ENCODE measurements around the gene TANC1.
A peak's percentile ranks its signal among the peaks of the same experiment; 100 is the strongest.

The TANC1 gene

GRCh38 chr2:159064446-159065301 is 96.2 kb downstream of the TANC1 start:
- no peak overlapping the region for H3K4me3 ChIP-seq (ENCODE audit: control insufficient read depth in 1 of 7, extremely low read depth in 1 of 7, insufficient read depth in 4 of 7, low read depth in 2 of 7, low read length in 6 of 7)
- ChIA-PET CTCF (interaction anchor here (1.4 to 2.5 kb wide), 2 partner anchors 7 to 54 kb away, joined by 5 to 16 read pairs; no protein-coding TSS in a partner anchor), POLR2A (no interaction called here)
- peaks cover 0 to 11% (median 3%) of the 10 kb centered on the region in 4 experiments for H3K4me1 ChIP-seq (ENCODE audit: control extremely low read depth in 1 of 4, control insufficient read depth in 4 of 4, insufficient read depth in 4 of 4, low read length in 3 of 4)
- H3K27ac ChIP-seq (ENCODE audit: insufficient read depth in 1 of 2, low read depth in 1 of 2, low read length in 2 of 2, poor library complexity in 1 of 2, severe bottlenecking in 2 of 2), result no peak overlapping the region
- no peaks in the 10 kb centered on the region for H3K9me3 ChIP-seq (ENCODE audit: control extremely low read depth in 1 of 5, control insufficient read depth in 4 of 5, insufficient read depth in 2 of 5, low read depth in 1 of 5, low read length in 4 of 5)
- no peaks in the 10 kb centered on the region for H3K36me3 ChIP-seq (ENCODE audit: control insufficient read depth in 4 of 4, insufficient read depth in 4 of 4, low read length in 3 of 4)
- peak in 2 of 3 donors; percentile 9 to 14 for DNase-seq
- 100% methylated on average over 2 of the region's 5 CpGs for WGBS (ENCODE audit: insufficient coverage)
- no peaks in the 10 kb centered on the region for H3K27me3 ChIP-seq (replicated peaks in 2 of 5; ENCODE audit: control insufficient read depth in 4 of 5, insufficient read depth in 5 of 5, low read length in 4 of 5)

GRCh38 chr2:159065313-159065712 is 96.9 kb downstream of the TANC1 start:
- no CpG with 5 or more reads among the region's 1 CpG for WGBS (ENCODE audit: insufficient coverage)
- no peaks in the 10 kb centered on the region for H3K36me3 ChIP-seq (ENCODE audit: control insufficient read depth in 4 of 4, insufficient read depth in 4 of 4, low read length in 3 of 4)
- no peak for DNase-seq
- no peaks in the 10 kb centered on the region for H3K9me3 ChIP-seq (ENCODE audit: control extremely low read depth in 1 of 5, control insufficient read depth in 4 of 5, insufficient read depth in 2 of 5, low read depth in 1 of 5, low read length in 4 of 5)
- no peak overlapping the region for H3K4me3 ChIP-seq (ENCODE audit: control insufficient read depth in 1 of 7, extremely low read depth in 1 of 7, insufficient read depth in 4 of 7, low read depth in 2 of 7, low read length in 6 of 7)
- H3K4me1 ChIP-seq (ENCODE audit: control extremely low read depth in 1 of 4, control insufficient read depth in 4 of 4, insufficient read depth in 4 of 4, low read length in 3 of 4), result peaks cover 0 to 11% (median 3%) of the 10 kb centered on the region in 4 experiments
- no peaks in the 10 kb centered on the region for H3K27me3 ChIP-seq (replicated peaks in 2 of 5; ENCODE audit: control insufficient read depth in 4 of 5, insufficient read depth in 5 of 5, low read length in 4 of 5)
- H3K27ac ChIP-seq (ENCODE audit: insufficient read depth in 1 of 2, low read depth in 1 of 2, low read length in 2 of 2, poor library complexity in 1 of 2, severe bottlenecking in 2 of 2), result no peak overlapping the region
- CTCF ChIA-PET, result interaction anchor here (1.4 kb wide), 1 partner anchor 54 kb away, joined by 5 read pairs; no protein-coding TSS in a partner anchor
- POLR2A ChIA-PET, result no interaction called here

- Histone ChIP-seq H3K4me1 (ENCODE audit: control extremely low read depth in 1 of 4, control insufficient read depth in 4 of 4, insufficient read depth in 4 of 4, low read length in 3 of 4) (peaks cover 0 to 11% (median 3%) of the 10 kb centered on the region in 4 experiments), H3K27ac (ENCODE audit: insufficient read depth in 1 of 2, low read depth in 1 of 2, low read length in 2 of 2, poor library complexity in 1 of 2, severe bottlenecking in 2 of 2) (no peak overlapping the region), H3K36me3 (ENCODE audit: control insufficient read depth in 4 of 4, insufficient read depth in 4 of 4, low read length in 3 of 4) (no peaks in the 10 kb centered on the region), H3K27me3 (replicated peaks in 2 of 5; ENCODE audit: control insufficient read depth in 4 of 5, insufficient read depth in 5 of 5, low read length in 4 of 5) (no peaks in the 10 kb centered on the region), H3K4me3 (ENCODE audit: control insufficient read depth in 1 of 7, extremely low read depth in 1 of 7, insufficient read depth in 4 of 7, low read depth in 2 of 7, low read length in 6 of 7) (no peak overlapping the region), H3K9me3 (ENCODE audit: control extremely low read depth in 1 of 5, control insufficient read depth in 4 of 5, insufficient read depth in 2 of 5, low read depth in 1 of 5, low read length in 4 of 5) (no peaks in the 10 kb centered on the region)
- CTCF ChIA-PET, result interaction anchor here (0.6 to 1.4 kb wide), 2 partner anchors 53 to 153 kb away, joined by 3 to 5 read pairs; no protein-coding TSS in a partner anchor
- POLR2A ChIA-PET, result no interaction called here
- DNase-seq, result no peak
- WGBS (ENCODE audit: insufficient coverage), result 100% methylated on average over 3 of the region's 4 CpGs
These were observed 97.5 kb downstream of the TANC1 start for GRCh38 chr2:159065891-159066290.

- CTCF ChIA-PET, result no interaction called here
- no peaks in the 10 kb centered on the region for H3K27me3 ChIP-seq (replicated peaks in 2 of 5; ENCODE audit: control insufficient read depth in 4 of 5, insufficient read depth in 5 of 5, low read length in 4 of 5)
- no peak overlapping the region for H3K27ac ChIP-seq (ENCODE audit: insufficient read depth in 1 of 2, low read depth in 1 of 2, low read length in 2 of 2, poor library complexity in 1 of 2, severe bottlenecking in 2 of 2)
- H3K9me3 ChIP-seq (ENCODE audit: control extremely low read depth in 1 of 5, control insufficient read depth in 4 of 5, insufficient read depth in 2 of 5, low read depth in 1 of 5, low read length in 4 of 5), result no peaks in the 10 kb centered on the region
- H3K4me1 ChIP-seq (ENCODE audit: control extremely low read depth in 1 of 4, control insufficient read depth in 4 of 4, insufficient read depth in 4 of 4, low read length in 3 of 4), result peaks cover 0 to 11% (median 3%) of the 10 kb centered on the region in 4 experiments
- no peak for DNase-seq
- WGBS (ENCODE audit: insufficient coverage), result no CpG with 5 or more reads among the region's 1 CpG
- no peaks in the 10 kb centered on the region for H3K36me3 ChIP-seq (ENCODE audit: control insufficient read depth in 4 of 4, insufficient read depth in 4 of 4, low read length in 3 of 4)
- no peak overlapping the region for H3K4me3 ChIP-seq (ENCODE audit: control insufficient read depth in 1 of 7, extremely low read depth in 1 of 7, insufficient read depth in 4 of 7, low read depth in 2 of 7, low read length in 6 of 7)
- POLR2A ChIA-PET, result no interaction called here
These were observed 98.2 kb downstream of the TANC1 start for GRCh38 chr2:159066541-159067156.

- no peaks in the 10 kb centered on the region for H3K9me3 ChIP-seq (ENCODE audit: control extremely low read depth in 1 of 5, control insufficient read depth in 4 of 5, insufficient read depth in 2 of 5, low read depth in 1 of 5, low read length in 4 of 5)
- ChIA-PET POLR2A (no interaction called here), CTCF (no interaction called here)
- H3K27me3 ChIP-seq (replicated peaks in 2 of 5; ENCODE audit: control insufficient read depth in 4 of 5, insufficient read depth in 5 of 5, low read length in 4 of 5), result no peaks in the 10 kb centered on the region
- H3K4me1 ChIP-seq (ENCODE audit: control extremely low read depth in 1 of 4, control insufficient read depth in 4 of 4, insufficient read depth in 4 of 4, low read length in 3 of 4), result peaks cover 0 to 11% (median 3%) of the 10 kb centered on the region in 4 experiments
- no peak overlapping the region for H3K27ac ChIP-seq (ENCODE audit: insufficient read depth in 1 of 2, low read depth in 1 of 2, low read length in 2 of 2, poor library complexity in 1 of 2, severe bottlenecking in 2 of 2)
- no peak for DNase-seq
- WGBS (ENCODE audit: insufficient coverage), result no CpG with 5 or more reads among the region's 1 CpG
- H3K4me3 ChIP-seq (ENCODE audit: control insufficient read depth in 1 of 7, extremely low read depth in 1 of 7, insufficient read depth in 4 of 7, low read depth in 2 of 7, low read length in 6 of 7), result no peak overlapping the region
- H3K36me3 ChIP-seq (ENCODE audit: control insufficient read depth in 4 of 4, insufficient read depth in 4 of 4, low read length in 3 of 4), result no peaks in the 10 kb centered on the region
These were observed 99.5 kb downstream of the TANC1 start for GRCh38 chr2:159067971-159068370.

- WGBS (ENCODE audit: insufficient coverage), result 100% methylated on average over 1 of the region's 2 CpGs
- DNase-seq, result no peak
- ChIA-PET CTCF (interaction anchor here (0.6 to 3.0 kb wide), 5 partner anchors 9 to 113 kb away, joined by 4 to 7 read pairs (median 4); no protein-coding TSS in a partner anchor), POLR2A (no interaction called here)
- H3K36me3 ChIP-seq (ENCODE audit: control insufficient read depth in 4 of 4, insufficient read depth in 4 of 4, low read length in 3 of 4), result no peaks in the 10 kb centered on the region
- no peak overlapping the region for H3K4me3 ChIP-seq (ENCODE audit: control insufficient read depth in 1 of 7, extremely low read depth in 1 of 7, insufficient read depth in 4 of 7, low read depth in 2 of 7, low read length in 6 of 7)
- no peaks in the 10 kb centered on the region for H3K27me3 ChIP-seq (replicated peaks in 2 of 5; ENCODE audit: control insufficient read depth in 4 of 5, insufficient read depth in 5 of 5, low read length in 4 of 5)
- no peaks in the 10 kb centered on the region for H3K9me3 ChIP-seq (ENCODE audit: control extremely low read depth in 1 of 5, control insufficient read depth in 4 of 5, insufficient read depth in 2 of 5, low read depth in 1 of 5, low read length in 4 of 5)
- H3K27ac ChIP-seq (ENCODE audit: insufficient read depth in 1 of 2, low read depth in 1 of 2, low read length in 2 of 2, poor library complexity in 1 of 2, severe bottlenecking in 2 of 2), result no peak overlapping the region
- H3K4me1 ChIP-seq (ENCODE audit: control extremely low read depth in 1 of 4, control insufficient read depth in 4 of 4, insufficient read depth in 4 of 4, low read length in 3 of 4), result peaks cover 0 to 7% (median 3%) of the 10 kb centered on the region in 4 experiments
These were observed 100.8 kb downstream of the TANC1 start for GRCh38 chr2:159069229-159069628.

GRCh38 chr2:159070235-159070634 is 101.8 kb downstream of the TANC1 start:
- CTCF ChIA-PET, result interaction anchor here (0.7 to 4.3 kb wide), 9 partner anchors 7 to 127 kb away, joined by 3 to 16 read pairs (median 4); no protein-coding TSS in a partner anchor
- H3K27ac ChIP-seq (ENCODE audit: insufficient read depth in 1 of 2, low read depth in 1 of 2, low read length in 2 of 2, poor library complexity in 1 of 2, severe bottlenecking in 2 of 2), result no peak overlapping the region
- POLR2A ChIA-PET, result no interaction called here

More at GRCh38 chr2:159070235-159070634, 101.8 kb downstream of the TANC1 start:
- no peaks in the 10 kb centered on the region for H3K9me3 ChIP-seq (ENCODE audit: control extremely low read depth in 1 of 5, control insufficient read depth in 4 of 5, insufficient read depth in 2 of 5, low read depth in 1 of 5, low read length in 4 of 5)
- no peaks in the 10 kb centered on the region for H3K27me3 ChIP-seq (replicated peaks in 2 of 5; ENCODE audit: control insufficient read depth in 4 of 5, insufficient read depth in 5 of 5, low read length in 4 of 5)
- DNase-seq, result no peak
- H3K4me1 ChIP-seq (ENCODE audit: control extremely low read depth in 1 of 4, control insufficient read depth in 4 of 4, insufficient read depth in 4 of 4, low read length in 3 of 4), result no peaks in the 10 kb centered on the region
- no peak overlapping the region for H3K4me3 ChIP-seq (ENCODE audit: control insufficient read depth in 1 of 7, extremely low read depth in 1 of 7, insufficient read depth in 4 of 7, low read depth in 2 of 7, low read length in 6 of 7)
- WGBS (ENCODE audit: insufficient coverage), result no CpG with 5 or more reads among the region's 2 CpGs
- no peaks in the 10 kb centered on the region for H3K36me3 ChIP-seq (ENCODE audit: control insufficient read depth in 4 of 4, insufficient read depth in 4 of 4, low read length in 3 of 4)

All from common myeloid progenitor, CD34-positive (primary cell).